AG04450 (cell line): Measurements from ENCODE around the gene APOL4. TPM values are rescaled to one million over a fixed set of nuclear protein-coding genes. Genes with fewer than 3 reads are reported as not detected.
"Not testable (repeated sequence)": the region's sequence is repeated elsewhere in the genome, so short reads cannot be mapped to it uniquely, and the experiment has no call there.

Experiments used
- CTCF ChIA-PET: fragments of 300-600, 350-600 bp; formaldehyde crosslinking; extraction: SDS; loops from one replicate; lab custom pipeline; 2022; ENCODE audit warnings: antibody characterized with exemption, inconsistent platforms; lab: Charles Lee
- POLR2A ChIA-PET: fragments of 350-600 bp; formaldehyde crosslinking; extraction: SDS; loops from one replicate; lab custom pipeline; 2021; ENCODE audit warnings: antibody characterized with exemption, inconsistent platforms; lab: Yijun Ruan, JAX
- DNase-seq: peaks from one replicate; pipeline ENCODE4 v3.0.0-alpha.2; 2011; ENCODE audit warnings: low read depth, low spot score
- H3K27ac ChIP-seq: one replicate; pipeline ENCODE4 v1.5.1; 2012; ENCODE audit warnings: low read depth, low read length, control low read depth
- H3K27me3 ChIP-seq: one replicate; pipeline ENCODE4 v1.6.0; 2012; ENCODE audit warnings: low read length; ENCODE audit not compliant: control insufficient read depth, insufficient read depth
- H3K4me3 ChIP-seq: 2 replicates; pipeline ENCODE4 v1.5.1; 2011; ENCODE audit warnings: mild to moderate bottlenecking, low read depth, low read length, control low read depth
- H3K9me3 ChIP-seq: 2 replicates; pipeline ENCODE4 v1.5.1; 2012; ENCODE audit warnings: low read length; ENCODE audit not compliant: control insufficient read depth, insufficient read depth
- CTCF ChIP-seq: IDR thresholded peaks from 2 replicates; pipeline ENCODE4 v1.5.1; 2011; ENCODE audit warnings: low read depth, low read length, control low read depth, inconsistent platforms
- polyA plus RNA-seq: library from polyadenylated mRNA; depleted of rRNA; stranded (reverse); fragments of >200 nt; gene quantifications from 2 replicates; pipeline ENCODE4 v1.2.3, GENCODE V29; 2011

Gene APOL4
- polyA plus RNA-seq, 1 experiment = 0.21 TPM

GRCh38 chr22:36194385-36194784 is 7.2 kb downstream of the APOL4 start:
- TF ChIP-seq CTCF = no peak
- no peak overlapping the region for H3K27ac ChIP-seq
- ChIA-PET POLR2A (interaction anchor here (0.6 to 1.0 kb wide), 2 partner anchors 80 to 318 kb away, joined by 3 to 7 read pairs; no protein-coding TSS in a partner anchor), CTCF (interaction anchor here (0.6 to 5.4 kb wide), 12 partner anchors 10 to 295 kb away, joined by 3 to 30 read pairs (median 5); partner anchors contain the start of genes APOL2 and RBFOX2)
- H3K9me3 ChIP-seq = no peaks in the 10 kb centered on the region
- DNase-seq = no peak
- H3K27me3 ChIP-seq = peaks cover 16% of the 10 kb centered on the region
- no peak overlapping the region for H3K4me3 ChIP-seq

DNA sequence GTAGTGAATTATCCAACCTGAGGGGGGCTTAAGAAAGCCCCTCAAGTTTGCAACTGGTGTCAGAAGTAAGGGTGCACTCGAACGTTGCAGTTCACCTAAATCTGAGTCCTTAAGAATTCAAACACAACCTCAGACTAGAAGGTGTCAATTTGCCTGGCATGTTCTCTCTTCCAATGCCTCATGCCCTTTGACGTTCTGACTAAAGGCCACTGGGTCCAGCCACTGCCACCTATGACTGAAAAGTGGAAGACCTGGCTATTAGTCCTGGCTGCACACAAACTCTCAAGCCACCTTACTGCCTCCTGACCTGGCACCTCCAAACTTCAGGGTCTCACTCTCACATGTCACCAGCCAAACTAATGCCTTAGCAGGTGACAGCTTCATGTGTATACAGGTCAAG is 8.0 kb downstream of the APOL4 start:
- TF ChIP-seq CTCF = no peak
- Histone ChIP-seq H3K4me3 (no peak overlapping the region), H3K9me3 (no peaks in the 10 kb centered on the region), H3K27ac (no peak overlapping the region), H3K27me3 (peaks cover 23% of the 10 kb centered on the region)
- DNase-seq = no peak
- CTCF ChIA-PET = interaction anchor here (3.0 kb wide), 1 partner anchor 293 kb away, joined by 13 read pairs; no protein-coding TSS in a partner anchor
- POLR2A ChIA-PET = no interaction called here

GRCh38 chr22:36193171-36193570 is 8.4 kb downstream of the APOL4 start:
- no peak for TF ChIP-seq CTCF
- ChIA-PET CTCF (interaction anchor here (1.4 to 3.0 kb wide), 2 partner anchors 84 to 293 kb away, joined by 4 to 13 read pairs; no protein-coding TSS in a partner anchor), POLR2A (interaction anchor here (0.5 kb wide), 1 partner anchor 329 kb away, joined by 6 read pairs; no protein-coding TSS in a partner anchor)
- Histone ChIP-seq H3K9me3 (no peaks in the 10 kb centered on the region), H3K27ac (no peak overlapping the region), H3K4me3 (no peak overlapping the region), H3K27me3 (peaks cover 27% of the 10 kb centered on the region)
- DNase-seq = no peak

GRCh38 chr22:36192542-36192941 is 9.1 kb downstream of the APOL4 start:
- ChIA-PET CTCF (interaction anchor here (1.4 to 3.0 kb wide), 2 partner anchors 85 to 294 kb away, joined by 4 to 13 read pairs; no protein-coding TSS in a partner anchor), POLR2A (no interaction called here)
- no peak for TF ChIP-seq CTCF
- Histone ChIP-seq H3K9me3 (no peaks in the 10 kb centered on the region), H3K4me3 (no peak overlapping the region), H3K27ac (no peak overlapping the region), H3K27me3 (peaks cover 30% of the 10 kb centered on the region)
- no peak for DNase-seq

DNA sequence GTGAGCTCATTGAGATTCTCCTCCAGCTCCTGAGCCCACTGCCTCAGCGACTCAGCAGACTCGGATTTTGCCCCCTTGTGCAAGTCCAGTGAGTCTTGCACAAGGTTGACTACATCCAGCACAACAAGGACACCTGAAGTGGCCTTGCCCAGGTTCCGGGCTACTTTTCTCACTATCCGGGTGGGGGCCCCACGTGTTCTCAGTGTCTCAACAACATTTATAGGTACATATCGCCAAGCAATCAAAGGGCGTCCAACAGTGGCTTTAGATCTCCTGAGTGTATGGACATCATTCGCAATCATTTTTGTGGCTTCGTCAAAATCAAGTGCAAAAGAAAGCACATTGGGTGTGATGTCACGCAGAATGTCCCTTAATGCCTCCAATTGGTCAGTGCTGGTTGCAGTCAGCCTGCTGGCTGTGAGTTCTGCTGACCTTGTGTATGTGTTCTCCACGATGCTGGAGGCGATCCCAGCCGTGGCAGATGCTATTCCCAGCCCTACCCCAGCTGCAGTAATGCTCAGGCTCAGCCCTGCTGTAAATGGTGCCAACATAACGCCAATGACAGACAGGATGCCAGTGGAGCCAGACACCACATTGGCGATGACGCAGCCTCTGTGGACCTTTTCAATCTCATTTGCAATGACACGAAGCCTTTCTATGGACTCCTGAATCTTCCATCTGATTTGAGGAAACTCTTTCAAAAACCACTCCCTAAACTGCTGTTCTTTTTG is 10.3 kb downstream of the APOL4 start:
- TF ChIP-seq CTCF = no peak
- DNase-seq = no peak
- CTCF ChIA-PET = interaction anchor here (3.0 kb wide), 1 partner anchor 295 kb away, joined by 13 read pairs; no protein-coding TSS in a partner anchor
- Histone ChIP-seq H3K9me3 (no peaks in the 10 kb centered on the region), H3K4me3 (no peak overlapping the region), H3K27me3 (peaks cover 30% of the 10 kb centered on the region), H3K27ac (no peak overlapping the region)
- POLR2A ChIA-PET = no interaction called here

- DNase-seq, CTCF ChIA-PET, H3K27ac ChIP-seq, POLR2A ChIA-PET, H3K4me3 ChIP-seq, H3K9me3 ChIP-seq: not testable (repeated sequence)
- peaks cover 38% of the 10 kb centered on the region for H3K27me3 ChIP-seq
Observed at GRCh38 chr22:36187862-36188261, 13.7 kb downstream of the APOL4 start.
